SJCRH30 (cell line): ENCODE data around the gene NFIC. TPM values are rescaled to one million over a fixed set of nuclear protein-coding genes. Genes with fewer than 3 reads are reported as not detected.
"Not testable (repeated sequence)": the region's sequence is repeated elsewhere in the genome, so short reads cannot be mapped to it uniquely, and the experiment has no call there.

Experiments
- DNase-seq, 2 experiments: peaks; one replicate each; pipeline ENCODE4 v3.0.0-alpha.2; 2015 to 2020
- H3K27ac ChIP-seq: fragments of 250-450 bp; sonication (Bioruptor Pico); 2 replicates; pipeline ENCODE4 v1.5.1; 2020; ENCODE audit warnings: mild to moderate bottlenecking, moderate library complexity
- H3K27me3 ChIP-seq: fragments of 250-450 bp; sonication (Bioruptor Pico); 2 replicates; pipeline ENCODE4 v1.5.1; 2020; ENCODE audit warnings: mild to moderate bottlenecking, moderate library complexity
- H3K36me3 ChIP-seq: fragments of 250-450 bp; sonication (Bioruptor Pico); 2 replicates; pipeline ENCODE4 v1.5.1; 2020; ENCODE audit warnings: mild to moderate bottlenecking, moderate library complexity
- H3K4me1 ChIP-seq: fragments of 250-450 bp; sonication (Bioruptor Pico); 2 replicates; pipeline ENCODE4 v1.5.1; 2020; ENCODE audit warnings: mild to moderate bottlenecking, moderate library complexity
- H3K4me3 ChIP-seq: fragments of 250-450 bp; sonication (Bioruptor Pico); 2 replicates; pipeline ENCODE4 v1.5.1; 2020; ENCODE audit warnings: mild to moderate bottlenecking, moderate library complexity
- H3K9me3 ChIP-seq: fragments of 250-450 bp; sonication (Bioruptor Pico); replicated peaks from 2 replicates; pipeline ENCODE4 v1.5.1; 2020; ENCODE audit warnings: mild to moderate bottlenecking, moderate library complexity
- total RNA-seq: library from RNA; depleted of rRNA; stranded (reverse); fragments of >200 nt; shearing (Covaris generic); gene quantifications from 2 replicates; pipeline ENCODE4 v1.2.3, GENCODE V29; 2014

Gene NFIC
- total RNA-seq, 1 experiment from 2014 or later: 15.1 TPM

DNA sequence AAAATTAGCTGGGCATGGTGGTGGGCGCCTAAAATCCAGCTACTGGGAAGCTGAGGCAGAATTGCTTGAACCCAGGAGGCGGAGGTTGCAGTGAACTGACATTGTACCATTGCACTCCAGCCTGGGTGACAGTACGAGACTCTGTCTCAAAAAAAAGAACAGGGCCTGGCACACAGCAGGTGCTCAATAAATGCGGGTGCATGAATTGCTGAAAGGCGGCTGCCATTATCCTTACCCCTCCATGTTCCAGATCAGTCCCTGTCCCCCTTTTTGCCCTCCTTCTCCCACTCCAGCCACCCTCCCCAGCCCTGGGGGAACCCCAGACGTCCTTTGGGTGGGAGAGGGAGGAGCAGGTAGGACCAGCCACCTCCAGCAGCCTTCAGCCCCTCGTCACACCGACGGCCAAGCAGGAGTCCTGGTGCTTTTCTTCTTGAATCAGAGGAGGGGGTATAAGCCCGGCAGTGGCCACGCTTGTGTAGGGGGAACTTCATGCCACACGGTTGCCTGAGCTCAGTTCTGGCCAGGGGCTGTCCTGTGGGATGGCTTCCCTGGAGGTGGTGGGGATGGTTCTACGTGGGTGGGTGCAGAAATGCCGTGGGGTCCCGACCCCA is 20.4 kb upstream of the NFIC start:
- no peaks in the 10 kb centered on the region for H3K36me3 ChIP-seq
- no peaks in the 10 kb centered on the region for H3K9me3 ChIP-seq
- DNase-seq: no peak
- peaks cover 2% of the 10 kb centered on the region; the same call in 1 of the 2 replicates for H3K4me1 ChIP-seq
- H3K4me3 ChIP-seq: peak overlapping the region; percentile 40
- H3K27ac ChIP-seq: no peak overlapping the region
- no peaks in the 10 kb centered on the region for H3K27me3 ChIP-seq

DNA sequence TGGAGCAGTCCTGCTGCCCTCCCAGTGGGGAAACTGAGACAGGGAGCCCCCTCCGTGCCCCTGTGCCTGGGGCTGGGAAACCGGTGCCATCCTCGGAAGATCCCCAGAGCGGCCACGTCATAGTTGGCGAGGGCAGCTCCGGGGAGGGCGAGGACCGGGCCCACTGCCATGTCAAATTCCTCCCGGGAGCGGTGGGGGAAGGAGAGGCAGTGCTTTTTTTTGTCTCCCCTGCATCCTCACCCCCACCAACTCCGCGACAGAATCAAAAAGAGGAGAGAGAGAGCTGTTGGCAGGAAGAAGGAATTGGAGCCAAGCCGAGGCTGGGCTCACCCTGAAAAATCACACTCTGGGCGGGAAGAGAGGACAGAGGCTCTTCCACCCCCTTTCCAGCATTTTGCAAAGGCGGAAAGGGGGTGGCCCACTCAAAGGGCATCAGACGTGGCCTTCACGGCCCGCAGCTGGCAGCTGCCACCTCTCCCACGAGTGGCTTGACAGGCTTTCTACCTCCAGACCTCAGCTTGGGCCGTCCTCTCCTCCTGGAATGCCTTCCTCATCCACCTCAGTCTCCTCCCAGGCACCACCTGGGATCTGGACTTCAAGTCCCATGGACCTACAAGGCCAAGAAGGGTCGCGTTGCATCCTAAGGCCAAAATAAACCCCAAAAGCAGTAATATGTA is 19.6 kb upstream of the NFIC start:
- Histone ChIP-seq H3K27me3 (no peaks in the 10 kb centered on the region), H3K9me3 (no peaks in the 10 kb centered on the region), H3K36me3 (no peaks in the 10 kb centered on the region), H3K4me1 (peaks cover 2% of the 10 kb centered on the region; the same call in 1 of the 2 replicates), H3K4me3 (peak overlapping the region; percentile 40), H3K27ac (peak overlapping the region; percentile 22)
- peak; percentile 42 to 53 for DNase-seq

DNA sequence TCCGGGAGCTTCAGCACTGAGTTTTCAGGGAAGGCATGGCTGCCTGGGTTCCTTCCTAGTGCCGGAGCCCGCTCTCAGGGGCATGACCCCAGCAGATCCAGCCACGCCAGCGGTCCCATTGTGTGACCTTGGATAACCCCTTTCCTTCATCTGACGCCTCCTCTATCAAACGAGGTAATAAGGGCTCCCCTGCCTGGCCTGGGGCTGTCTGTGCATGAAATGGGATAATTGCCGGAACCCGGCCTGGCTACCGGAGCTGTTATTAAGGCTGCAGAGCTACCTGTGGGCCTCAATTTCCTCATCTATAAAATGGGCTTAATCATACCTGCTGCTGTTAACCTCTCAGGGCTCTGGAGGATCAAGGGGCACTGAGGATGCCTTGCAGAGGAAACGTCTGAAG is 18.3 kb upstream of the NFIC start:
- Histone ChIP-seq H3K4me1 (peaks cover 2% of the 10 kb centered on the region; the same call in 1 of the 2 replicates), H3K27ac (no peak overlapping the region), H3K36me3 (no peaks in the 10 kb centered on the region), H3K27me3 (no peaks in the 10 kb centered on the region), H3K9me3 (no peaks in the 10 kb centered on the region), H3K4me3 (no peak overlapping the region)
- DNase-seq: no peak

DNA sequence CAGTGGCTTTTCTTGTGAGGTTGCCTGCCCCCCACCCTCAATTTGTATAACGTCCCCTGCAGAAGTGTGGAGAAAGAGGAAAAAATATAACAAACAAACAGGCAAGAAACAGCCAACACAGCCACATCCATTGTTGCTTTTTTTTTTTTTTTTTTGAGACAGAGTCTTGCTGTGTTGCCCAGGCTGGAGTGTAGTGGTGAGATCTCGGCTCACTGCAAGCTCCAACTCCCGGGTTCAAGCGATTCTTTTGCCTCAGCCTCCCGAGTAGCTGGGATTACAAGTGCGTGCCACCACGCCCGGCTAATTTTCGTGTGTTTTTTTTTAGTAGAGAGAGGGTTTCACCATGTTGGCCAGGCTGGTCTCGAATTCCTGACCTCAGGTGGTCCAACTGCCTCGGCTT is 17.9 kb upstream of the NFIC start:
- not testable (repeated sequence) for H3K4me3 ChIP-seq, DNase-seq

DNA sequence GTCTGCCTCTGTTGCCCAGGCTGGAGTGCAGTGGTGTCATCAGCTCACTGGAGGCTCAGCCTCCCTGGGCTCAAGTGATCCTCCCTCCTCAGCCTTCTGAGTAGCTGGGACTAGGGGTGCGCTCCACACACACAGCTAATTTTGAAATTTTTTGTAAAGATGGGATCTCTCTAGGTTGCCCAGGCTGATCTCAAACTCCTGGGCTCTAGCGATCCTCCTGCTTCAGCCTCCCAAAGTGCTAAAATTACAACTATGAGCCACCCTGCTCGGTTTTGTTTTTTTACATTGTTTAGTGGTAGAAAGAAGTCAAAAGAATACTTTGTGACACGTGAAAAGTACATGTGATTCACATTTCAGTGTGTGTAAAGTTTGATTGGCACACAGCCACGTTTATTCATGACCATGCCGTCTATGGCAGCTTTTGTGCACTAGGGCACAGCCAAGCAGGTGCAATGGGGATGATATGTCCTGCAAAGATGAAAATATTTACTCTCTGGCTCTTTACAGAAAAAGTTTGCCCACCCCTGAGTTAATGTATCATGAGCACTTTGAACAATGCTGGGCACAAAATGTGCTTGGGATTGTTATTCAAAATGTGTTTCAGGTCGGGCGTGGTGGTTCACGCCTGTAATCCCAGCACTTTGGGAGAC is 16.2 kb upstream of the NFIC start:
- H3K9me3 ChIP-seq: no peaks in the 10 kb centered on the region
- no peak for DNase-seq
- H3K36me3 ChIP-seq: no peaks in the 10 kb centered on the region
- no peak overlapping the region for H3K27ac ChIP-seq
- H3K4me3 ChIP-seq: no peak overlapping the region
- H3K27me3 ChIP-seq: no peaks in the 10 kb centered on the region
- peaks cover 2% of the 10 kb centered on the region; the same call in 1 of the 2 replicates for H3K4me1 ChIP-seq

More for the DNA sequence above, 17.9 kb upstream of the NFIC start:
- H3K36me3 ChIP-seq, H3K4me1 ChIP-seq, H3K27me3 ChIP-seq, H3K9me3 ChIP-seq, H3K27ac ChIP-seq: not testable (repeated sequence)

DNA sequence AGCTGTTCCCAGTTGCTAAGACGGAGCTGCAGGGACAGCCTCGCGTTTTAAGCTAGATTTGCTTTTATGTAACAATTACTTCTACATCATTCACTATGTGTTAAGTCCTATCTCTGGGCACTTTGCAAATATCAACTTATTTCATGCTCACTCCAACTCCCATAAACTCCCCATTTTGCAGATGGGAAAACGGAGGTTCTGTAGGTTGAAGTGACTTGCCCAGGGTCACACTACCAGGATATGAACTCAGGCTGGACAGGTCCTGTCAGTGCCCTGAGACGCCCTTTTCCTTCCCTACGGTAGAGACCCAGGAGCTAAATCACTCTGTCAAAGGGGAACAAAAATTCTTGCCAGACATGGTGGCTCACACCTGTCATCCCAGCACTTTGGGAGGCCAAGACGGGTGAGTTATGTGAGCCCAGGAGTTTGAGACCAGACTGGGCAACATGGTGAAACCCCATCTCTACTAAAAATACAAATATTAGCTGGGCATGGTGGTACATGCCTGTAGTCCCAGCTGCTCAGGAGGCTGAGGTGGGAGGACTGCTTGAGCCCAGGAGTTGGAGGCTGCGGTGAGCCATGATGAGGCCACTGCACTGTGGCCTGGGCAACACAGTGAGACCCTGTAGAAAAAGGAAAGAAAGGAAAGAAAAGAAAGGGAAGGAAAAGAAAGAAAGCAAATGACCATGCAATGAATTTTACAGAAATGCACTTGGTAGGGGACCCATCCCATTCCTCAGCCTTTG is 14.5 kb upstream of the NFIC start:
- peaks cover 2% of the 10 kb centered on the region; the same call in 1 of the 2 replicates for H3K4me1 ChIP-seq
- no peak overlapping the region for H3K27ac ChIP-seq
- H3K27me3 ChIP-seq: no peaks in the 10 kb centered on the region
- no peaks in the 10 kb centered on the region for H3K36me3 ChIP-seq
- no peak for DNase-seq
- no peaks in the 10 kb centered on the region for H3K9me3 ChIP-seq
- no peak overlapping the region for H3K4me3 ChIP-seq

DNA sequence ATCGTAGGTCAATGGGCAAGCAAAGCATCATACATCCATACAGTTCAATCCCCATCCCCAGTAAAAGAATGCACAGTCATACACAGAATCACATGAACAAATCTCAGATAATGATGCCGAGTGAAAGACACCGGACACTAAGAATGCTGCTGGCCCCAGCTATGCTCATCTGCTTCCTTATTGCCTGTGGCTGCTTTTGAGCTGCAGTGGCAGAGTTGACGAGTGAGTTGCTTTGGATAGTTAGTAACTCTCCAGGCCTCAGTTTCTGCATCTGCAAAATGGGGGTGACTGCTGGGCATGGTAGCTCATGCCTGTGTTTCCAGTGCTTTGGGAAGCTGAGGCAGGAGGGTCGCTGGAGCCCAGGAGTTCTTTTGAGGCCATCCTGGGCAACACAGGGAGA is 12.9 kb upstream of the NFIC start:
- no peaks in the 10 kb centered on the region for H3K9me3 ChIP-seq
- no peak overlapping the region for H3K27ac ChIP-seq

DNA sequence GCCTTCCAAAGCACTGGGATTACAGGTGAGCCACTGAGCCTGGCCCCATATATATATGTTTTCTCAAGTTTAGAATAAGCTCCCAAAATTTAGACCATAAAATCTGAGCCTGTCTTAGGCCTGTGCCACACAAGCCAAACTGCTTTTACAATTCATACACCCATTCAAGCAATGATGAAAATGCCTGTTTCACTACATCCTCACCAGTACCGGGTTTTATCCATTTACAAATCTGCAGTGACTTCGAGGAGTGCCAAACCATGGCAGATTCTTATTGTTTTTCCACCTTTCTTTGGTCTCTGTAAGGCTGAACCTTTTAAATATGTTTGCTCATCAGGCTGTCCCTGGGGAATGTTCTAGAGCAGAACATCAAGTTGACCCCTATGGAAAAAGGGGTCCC is 9.6 kb upstream of the NFIC start:
- Histone ChIP-seq H3K4me3 (no peak overlapping the region), H3K9me3 (no peaks in the 10 kb centered on the region), H3K27me3 (peaks cover 3% of the 10 kb centered on the region; the same call in 1 of the 2 replicates), H3K4me1 (no peaks in the 10 kb centered on the region; the same call in 1 of the 2 replicates), H3K36me3 (no peaks in the 10 kb centered on the region), H3K27ac (no peak overlapping the region)
- no peak for DNase-seq

More for the DNA sequence above, 12.9 kb upstream of the NFIC start:
- Histone ChIP-seq H3K4me3 (no peak overlapping the region), H3K36me3 (no peaks in the 10 kb centered on the region), H3K4me1 (no peaks in the 10 kb centered on the region), H3K27me3 (peaks cover 3% of the 10 kb centered on the region; the same call in 1 of the 2 replicates)
- DNase-seq: no peak

DNA sequence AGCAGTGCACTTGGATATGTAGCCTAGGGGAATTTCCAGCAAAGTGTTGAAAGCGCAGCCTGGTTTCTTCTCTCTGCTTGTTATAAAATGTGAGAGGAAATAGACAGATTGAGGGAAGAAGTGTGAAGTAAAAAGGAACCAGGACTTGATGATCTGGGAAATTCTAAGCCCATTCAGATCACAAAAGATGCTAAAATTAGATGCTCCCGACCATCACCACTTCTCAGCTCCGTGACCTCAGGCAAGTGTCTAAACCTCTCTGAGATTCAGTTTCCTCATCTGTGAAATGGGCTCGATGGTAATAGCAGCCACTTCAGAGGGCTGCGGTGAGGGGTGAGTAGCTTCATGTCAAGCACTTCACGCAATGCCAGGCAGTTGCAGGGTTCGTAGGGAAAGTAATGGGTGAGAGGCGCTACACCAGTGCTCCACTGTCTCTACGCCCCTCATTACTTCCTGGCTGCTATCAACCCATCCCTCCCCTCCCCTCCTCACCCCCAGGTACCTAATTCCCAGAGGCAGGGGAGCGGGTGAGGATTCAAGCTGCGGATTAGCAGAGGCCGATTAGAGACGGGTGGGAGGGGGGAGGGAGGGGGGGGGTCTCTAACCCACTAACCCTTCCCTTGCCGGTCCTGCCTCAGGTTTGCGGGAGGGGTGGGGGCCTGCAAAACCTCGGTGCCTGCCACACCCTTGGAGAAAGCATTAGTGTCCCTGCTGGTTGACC is 9.0 kb upstream of the NFIC start:
- Histone ChIP-seq H3K4me3 (no peak overlapping the region), H3K36me3 (no peaks in the 10 kb centered on the region), H3K27ac (no peak overlapping the region), H3K4me1 (no peaks in the 10 kb centered on the region; the same call in 1 of the 2 replicates), H3K9me3 (no peaks in the 10 kb centered on the region), H3K27me3 (peaks cover 3% of the 10 kb centered on the region; the same call in 1 of the 2 replicates)
- DNase-seq: no peak

DNA sequence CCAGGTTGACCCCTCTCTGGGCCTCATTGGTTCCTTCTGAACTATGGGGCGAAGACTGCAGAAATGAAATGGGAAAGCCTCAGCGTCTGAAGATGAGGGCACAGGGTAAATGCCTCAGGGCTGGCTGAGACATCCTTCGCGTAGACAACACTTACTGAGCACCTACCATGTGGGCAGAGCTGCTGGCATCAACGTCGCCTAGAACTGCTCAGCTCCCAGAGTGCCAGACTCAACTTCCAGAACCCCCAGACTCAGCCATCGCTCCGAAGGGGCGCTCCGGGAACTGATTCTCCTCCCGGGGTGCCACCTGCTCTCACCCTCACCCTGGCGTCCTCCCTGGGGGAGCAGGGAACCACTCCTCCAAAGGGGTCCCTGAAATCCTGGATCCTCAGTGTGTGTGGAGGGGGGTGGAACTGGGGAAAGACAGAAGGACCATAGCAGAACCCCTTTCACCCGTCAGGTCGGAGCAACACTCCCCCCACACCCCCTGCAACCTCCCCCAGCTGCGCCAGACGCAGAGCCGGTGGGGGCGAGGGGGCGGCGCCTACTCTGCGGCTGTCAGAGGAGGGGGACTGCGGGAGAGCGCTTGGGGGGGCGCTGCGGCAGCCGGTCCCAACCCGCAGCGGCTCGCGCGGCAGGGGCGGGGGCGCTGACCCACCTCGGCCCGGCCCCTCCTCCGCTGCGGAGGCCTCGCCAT is 8.2 kb upstream of the NFIC start:
- DNase-seq: no peak
- H3K9me3 ChIP-seq: no peaks in the 10 kb centered on the region
- no peaks in the 10 kb centered on the region for H3K36me3 ChIP-seq
- H3K4me3 ChIP-seq: peak overlapping the region; percentile 64
- no peak overlapping the region for H3K27ac ChIP-seq
- H3K27me3 ChIP-seq: peaks cover 3% of the 10 kb centered on the region; the same call in 1 of the 2 replicates
- no peaks in the 10 kb centered on the region; the same call in 1 of the 2 replicates for H3K4me1 ChIP-seq

DNA sequence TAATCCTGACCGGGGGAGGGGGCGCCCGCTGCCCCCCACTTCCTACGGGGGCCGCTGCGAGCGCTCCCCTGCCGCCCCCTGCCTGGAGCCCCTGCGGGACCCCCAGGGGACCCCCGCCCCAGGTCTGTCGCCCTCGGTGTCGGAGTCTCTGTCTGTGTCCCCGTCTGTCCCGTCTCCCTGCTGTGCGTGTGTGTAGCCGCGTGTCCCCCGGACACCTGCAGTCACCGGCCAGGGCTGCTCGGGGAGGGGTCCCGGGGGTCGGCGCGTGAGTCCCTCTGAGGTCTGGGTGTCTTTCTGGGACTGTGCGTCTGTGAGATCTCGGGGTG is 7.7 kb upstream of the NFIC start:
- Histone ChIP-seq H3K27ac (no peak overlapping the region), H3K4me1 (no peaks in the 10 kb centered on the region; the same call in 1 of the 2 replicates), H3K9me3 (no peaks in the 10 kb centered on the region), H3K27me3 (peaks cover 3% of the 10 kb centered on the region; the same call in 1 of the 2 replicates), H3K36me3 (no peaks in the 10 kb centered on the region), H3K4me3 (peak overlapping the region; percentile 64)
- DNase-seq: no peak

DNA sequence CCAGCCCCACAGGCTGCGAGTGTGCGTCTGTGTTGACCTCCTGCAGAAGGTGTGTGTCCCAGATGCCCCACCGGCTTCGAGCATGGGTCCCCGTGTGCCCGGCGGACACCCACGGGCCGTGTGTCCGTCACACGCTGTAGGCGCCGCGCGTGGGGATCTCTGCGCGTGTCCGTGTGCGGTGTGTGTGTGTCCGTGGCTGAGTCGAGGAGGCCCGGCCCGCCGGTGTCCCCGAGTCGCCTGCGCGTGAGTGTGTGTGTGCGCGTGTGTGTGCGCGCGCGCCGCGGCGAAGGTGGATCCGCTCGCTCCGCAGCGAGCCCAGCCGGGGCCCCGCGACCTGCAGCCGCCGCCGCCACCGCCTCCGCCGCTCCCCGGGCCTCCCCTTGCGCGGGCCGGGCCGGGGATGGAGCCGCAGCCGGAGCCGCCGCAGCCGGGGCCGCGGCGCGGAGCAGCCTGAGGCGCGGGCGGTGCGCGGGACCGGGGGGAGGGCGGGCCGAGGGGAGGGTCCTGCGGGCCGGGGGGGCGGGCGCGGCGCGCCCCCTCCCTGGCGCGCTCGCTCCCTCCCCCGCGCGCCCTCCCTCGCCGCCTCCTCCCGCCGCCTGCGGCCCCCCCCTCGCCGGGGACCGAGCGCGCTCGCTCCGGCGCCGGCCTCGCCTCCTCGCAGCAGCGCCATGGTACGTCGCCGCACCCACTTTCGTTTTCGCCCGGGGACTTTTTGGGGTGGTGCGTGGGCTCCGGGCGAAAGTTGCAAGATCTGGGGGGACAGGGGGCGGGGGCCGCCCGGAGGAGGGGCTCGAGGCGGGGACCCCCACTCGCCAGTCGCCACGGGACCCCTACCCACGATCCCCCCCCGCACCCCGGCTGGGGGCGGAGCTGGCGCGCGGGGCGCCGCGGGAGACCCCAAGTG is 7.1 kb upstream of the NFIC start:
- H3K9me3 ChIP-seq: no peaks in the 10 kb centered on the region
- H3K27me3 ChIP-seq: peaks cover 3% of the 10 kb centered on the region; the same call in 1 of the 2 replicates
- no peaks in the 10 kb centered on the region for H3K36me3 ChIP-seq
- H3K4me1 ChIP-seq: no peaks in the 10 kb centered on the region; the same call in 1 of the 2 replicates
- peak overlapping the region; percentile 74 for H3K4me3 ChIP-seq
- H3K27ac ChIP-seq: no peak overlapping the region
- peak in 1 of 2 experiments; percentile 41 for DNase-seq

DNA sequence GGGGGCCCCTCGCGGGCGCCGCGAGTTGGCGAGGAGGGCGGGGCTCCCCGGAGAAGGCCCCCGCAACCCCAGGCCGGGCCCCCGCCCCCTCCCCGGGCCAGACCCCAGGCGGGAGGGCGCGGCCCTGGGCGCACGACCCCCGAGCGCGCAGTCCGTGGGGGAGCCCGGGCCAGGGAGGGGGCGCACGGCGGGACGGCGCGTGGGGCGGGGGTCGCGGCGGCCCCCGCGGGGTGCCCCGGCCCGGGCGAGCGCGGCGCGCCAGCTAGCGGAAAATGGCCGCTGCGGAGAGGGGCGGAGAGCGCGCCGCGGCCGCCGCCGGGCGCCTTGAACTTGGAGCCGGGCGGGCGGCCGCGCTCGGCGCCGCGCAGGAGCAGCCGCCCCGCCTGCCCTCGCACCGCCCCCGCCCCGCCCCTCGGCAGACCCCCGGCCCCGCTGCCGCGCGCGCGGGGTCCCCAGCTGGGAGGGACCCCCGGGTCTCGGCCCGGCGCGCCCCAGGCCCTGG is 6.4 kb upstream of the NFIC start:
- Histone ChIP-seq H3K4me3 (peak overlapping the region; percentile 74), H3K9me3 (no peaks in the 10 kb centered on the region), H3K27ac (no peak overlapping the region), H3K4me1 (no peaks in the 10 kb centered on the region; the same call in 1 of the 2 replicates), H3K27me3 (peaks cover 3% of the 10 kb centered on the region; the same call in 1 of the 2 replicates), H3K36me3 (no peaks in the 10 kb centered on the region)
- DNase-seq: peak in 1 of 2 experiments; percentile 39
